Retinal pigment epithelial cell (primary cell): ENCODE results near the gene P3R3URF.

ENCODE experiments used
- DNase-seq: peaks from one replicate; pipeline ENCODE4 v3.0.0-alpha.2; 2010; ENCODE audit warnings: low read depth
- H3K4me3 ChIP-seq: 2 replicates; pipeline ENCODE4 v1.5.1; 2011; ENCODE audit warnings: mild to moderate bottlenecking, low read length, control low read depth, moderate library complexity
- TF ChIP-seq, protein P1 (sequence below): conservative IDR thresholded peaks from 2 replicates; pipeline ENCODE4 v1.5.1; 2011; ENCODE audit warnings: low read depth, low read length, control low read depth, inconsistent platforms

Gene P3R3URF

GRCh38 chr1:46194641-46195193, 18.4 kb upstream of the P3R3URF start:
- DNase-seq = no peak
- H3K4me3 ChIP-seq = no peak overlapping the region
- TF ChIP-seq, protein P1, sequence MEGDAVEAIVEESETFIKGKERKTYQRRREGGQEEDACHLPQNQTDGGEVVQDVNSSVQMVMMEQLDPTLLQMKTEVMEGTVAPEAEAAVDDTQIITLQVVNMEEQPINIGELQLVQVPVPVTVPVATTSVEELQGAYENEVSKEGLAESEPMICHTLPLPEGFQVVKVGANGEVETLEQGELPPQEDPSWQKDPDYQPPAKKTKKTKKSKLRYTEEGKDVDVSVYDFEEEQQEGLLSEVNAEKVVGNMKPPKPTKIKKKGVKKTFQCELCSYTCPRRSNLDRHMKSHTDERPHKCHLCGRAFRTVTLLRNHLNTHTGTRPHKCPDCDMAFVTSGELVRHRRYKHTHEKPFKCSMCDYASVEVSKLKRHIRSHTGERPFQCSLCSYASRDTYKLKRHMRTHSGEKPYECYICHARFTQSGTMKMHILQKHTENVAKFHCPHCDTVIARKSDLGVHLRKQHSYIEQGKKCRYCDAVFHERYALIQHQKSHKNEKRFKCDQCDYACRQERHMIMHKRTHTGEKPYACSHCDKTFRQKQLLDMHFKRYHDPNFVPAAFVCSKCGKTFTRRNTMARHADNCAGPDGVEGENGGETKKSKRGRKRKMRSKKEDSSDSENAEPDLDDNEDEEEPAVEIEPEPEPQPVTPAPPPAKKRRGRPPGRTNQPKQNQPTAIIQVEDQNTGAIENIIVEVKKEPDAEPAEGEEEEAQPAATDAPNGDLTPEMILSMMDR = no peak

DNA sequence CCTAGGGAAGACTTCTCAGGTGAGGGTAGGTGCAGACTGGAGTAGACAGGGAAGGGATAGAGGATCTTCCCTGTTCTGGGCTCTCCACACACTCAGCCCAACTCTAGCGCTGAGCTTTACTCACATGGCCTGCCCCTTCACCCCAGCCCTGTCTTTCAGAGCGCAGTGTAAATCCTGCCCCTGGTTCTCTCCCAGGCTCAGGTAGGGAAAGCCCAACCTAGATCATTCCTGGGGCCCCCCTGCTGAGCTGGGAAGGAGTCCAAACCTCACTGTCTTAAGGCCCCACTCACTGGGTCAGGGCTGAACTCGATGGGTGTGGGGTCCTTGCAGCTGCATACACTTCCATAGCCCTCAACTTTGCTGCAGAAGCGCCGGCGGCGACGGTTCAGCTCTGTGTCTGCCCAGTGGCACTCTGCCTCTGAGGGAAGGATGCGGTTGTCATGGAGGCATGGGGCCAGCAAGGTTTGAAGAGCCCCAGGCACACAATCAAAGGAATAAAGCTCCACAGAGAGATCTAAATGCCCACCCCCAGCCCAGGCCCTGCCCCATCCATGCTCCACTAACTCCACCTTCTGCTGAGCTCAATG, 17.8 kb upstream of the P3R3URF start:
- H3K4me3 ChIP-seq = no peak overlapping the region
- TF ChIP-seq, protein P1 = no peak
- DNase-seq = no peak

DNA sequence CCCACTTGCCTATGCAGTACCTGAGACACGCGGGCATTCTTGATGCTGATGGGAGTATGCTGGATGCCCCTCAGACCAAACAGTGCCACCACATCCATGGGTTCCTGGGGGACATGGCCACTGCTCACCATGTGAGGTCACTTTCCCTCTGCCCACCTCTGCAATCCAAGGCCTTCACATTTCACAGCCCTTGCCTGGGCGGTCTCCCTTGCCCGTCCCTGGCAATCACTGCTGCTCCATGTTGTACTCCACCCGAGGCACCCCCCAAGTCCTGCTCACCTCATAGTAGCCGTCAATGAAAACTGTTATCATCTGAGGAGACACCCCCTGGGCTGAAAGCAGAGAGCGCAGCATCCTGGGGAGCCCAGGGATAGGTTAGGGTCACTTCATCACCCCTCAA, 17.0 kb upstream of the P3R3URF start:
- H3K4me3 ChIP-seq = no peak overlapping the region
- TF ChIP-seq, protein P1 = no peak
- no peak for DNase-seq

- no peak for DNase-seq
- TF ChIP-seq, protein P1 = no peak
- H3K4me3 ChIP-seq = no peak overlapping the region
Measured at GRCh38 chr1:46192171-46192570, 15.9 kb upstream of the P3R3URF start.

DNA sequence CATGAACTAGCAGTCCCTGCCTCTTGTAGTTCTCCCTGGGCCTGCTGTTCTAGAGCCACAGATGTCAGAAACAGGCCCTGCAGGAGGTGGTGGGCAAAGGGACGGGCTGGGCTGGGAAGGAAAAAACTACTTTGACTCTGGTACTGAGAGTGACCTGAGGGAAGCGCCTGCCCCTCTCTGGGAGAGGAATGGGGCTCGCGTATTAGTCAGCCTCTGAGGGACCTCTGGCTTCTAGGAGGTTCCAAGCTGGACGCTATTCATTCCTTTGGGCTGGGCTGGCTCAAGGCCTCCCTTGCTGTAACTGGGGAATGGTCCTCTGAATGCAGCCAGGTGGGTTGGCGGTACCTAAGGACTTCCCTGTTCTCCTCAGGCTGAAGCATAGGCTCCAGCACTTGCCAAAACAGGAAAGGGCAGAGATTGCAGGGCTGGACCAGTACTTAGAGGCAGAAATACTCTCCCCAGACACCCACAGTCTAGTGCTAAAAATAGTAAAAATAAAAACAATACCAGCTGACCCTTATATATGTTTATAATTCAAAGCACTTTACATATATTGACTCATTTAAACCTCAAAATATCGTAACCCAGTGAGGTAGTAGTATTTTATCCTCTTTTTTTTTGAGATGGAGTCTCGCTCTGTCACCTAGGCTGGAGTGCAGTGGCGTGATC, 14.9 kb upstream of the P3R3URF start:
- TF ChIP-seq, protein P1 = no peak
- no peak for DNase-seq
- no peak overlapping the region for H3K4me3 ChIP-seq

DNA sequence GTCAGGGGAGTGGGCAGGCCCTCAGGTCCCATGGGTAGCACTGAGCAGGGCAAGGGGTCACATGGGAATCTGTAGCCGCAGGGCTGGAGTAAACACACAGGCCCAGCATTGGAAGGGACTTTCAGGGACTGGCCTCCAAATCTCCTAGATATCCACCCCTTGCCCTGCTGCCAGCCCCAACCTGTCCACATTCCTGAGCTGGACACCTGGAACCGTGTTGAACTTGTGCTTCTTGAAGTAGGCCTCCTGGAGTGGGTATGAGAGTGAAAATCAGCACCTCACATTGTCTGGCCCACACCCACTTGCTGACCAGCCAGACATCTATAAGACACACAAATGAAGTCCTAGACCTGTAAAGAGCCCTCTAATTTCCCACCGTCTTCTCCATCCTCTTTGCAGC, 14.3 kb upstream of the P3R3URF start:
- TF ChIP-seq, protein P1 = no peak
- DNase-seq = no peak
- no peak overlapping the region for H3K4me3 ChIP-seq
